GM12878 (cell line): Measurements from ENCODE around the gene FOXN4. TPM values are rescaled to one million over a fixed set of nuclear protein-coding genes. Genes with fewer than 3 reads are reported as not detected.

Experiments used
- ATAC-seq: fragments of 200-7000 bp; cut with Tn5 transposase; 3 replicates; pipeline ENCODE4 v1.9.1; 2020; ENCODE audit warnings: mild to moderate bottlenecking, moderate library complexity
- BruUV-seq: library from RNA; stranded (reverse); fragments of 400-500 nt; replicated peaks from 2 replicates; lab custom pipeline; 2021; lab: Mats Ljungman, UMichigan
- CTCF ChIA-PET: fragments of 300-600 bp; sonication (Branson Sonifier 250); formaldehyde crosslinking; extraction: SDS; loops from one replicate; lab custom pipeline; 2021; ENCODE audit warnings: inconsistent platforms; lab: Yijun Ruan, JAX
- POLR2A ChIA-PET: fragments of 350-600 bp; formaldehyde crosslinking; extraction: SDS; loops from one replicate; lab custom pipeline; 2021; ENCODE audit warnings: inconsistent platforms; lab: Charles Lee
- RAD21 ChIA-PET: fragments of 300-600 bp; sonication (Branson Sonifier 250); formaldehyde crosslinking; loops from one replicate; lab custom pipeline; 2023; ENCODE audit warnings: antibody characterized with exemption; ENCODE audit not compliant: unreplicated experiment; lab: Charles Lee
- SMC1A ChIA-PET: fragments of 300-600 bp; sonication (Branson Sonifier 250); formaldehyde crosslinking; loops from one replicate; lab custom pipeline; 2023; ENCODE audit not compliant: unreplicated experiment, uncharacterized antibody; lab: Charles Lee
- DNase-seq: peaks from one replicate; pipeline ENCODE4 v3.0.0-alpha.2; 2011; ENCODE audit warnings: low read depth, low spot score
- FAIRE-seq: peaks from 3 replicates; lab custom pipeline; 2011; peaks lifted over from hg19 to GRCh38; lab: Jason Lieb, UNC
- H2AFZ ChIP-seq: 2 replicates; pipeline ENCODE4 v1.6.0; 2011; ENCODE audit warnings: low read depth, low read length, control low read depth; ENCODE audit not compliant: control insufficient read depth
- H3K27ac ChIP-seq: 2 replicates; pipeline ENCODE4 v1.5.1; 2011; ENCODE audit warnings: control low read depth; ENCODE audit not compliant: control insufficient read depth, insufficient read depth
- H3K27me3 ChIP-seq, 2 experiments: replicated peaks in 1 of 2; 2 replicates each; pipeline versions ENCODE4 v1.6.0 to v1.6.1; 2011; ENCODE audit warnings: low read length in 1 of 2; ENCODE audit not compliant: control insufficient read depth in 2 of 2, insufficient read depth in 2 of 2
- H3K36me3 ChIP-seq, 2 experiments: 2 replicates each; pipeline ENCODE4 v1.5.1; 2011; ENCODE audit warnings: low read length in 1 of 2; ENCODE audit not compliant: control insufficient read depth in 2 of 2, insufficient read depth in 2 of 2
- H3K4me1 ChIP-seq: 2 replicates; pipeline ENCODE4 v1.6.1; 2011; ENCODE audit warnings: mild to moderate bottlenecking, low read length, moderate library complexity, mixed read lengths; ENCODE audit not compliant: control insufficient read depth, insufficient read depth
- H3K4me2 ChIP-seq: 2 replicates; pipeline ENCODE4 v1.6.0; 2011; ENCODE audit warnings: control low read depth; ENCODE audit not compliant: control insufficient read depth, insufficient read depth
- H3K4me3 ChIP-seq: fragments of 200-600 bp; sonication (generic); 2 replicates; pipeline ENCODE4 v1.5.1; 2016
- H3K79me2 ChIP-seq: 2 replicates; pipeline ENCODE4 v1.6.0; 2011; ENCODE audit warnings: low read length; ENCODE audit not compliant: control insufficient read depth, insufficient read depth
- H3K9ac ChIP-seq: 2 replicates; pipeline ENCODE4 v1.8.0; 2011; ENCODE audit warnings: low read length, control low read depth, mixed read lengths; ENCODE audit not compliant: control insufficient read depth, insufficient read depth
- H3K9me3 ChIP-seq: replicated peaks from 3 replicates; pipeline ENCODE4 v1.5.1; 2011; ENCODE audit warnings: mild to moderate bottlenecking, low read length; ENCODE audit not compliant: control insufficient read depth, insufficient read depth
- H4K20me1 ChIP-seq: 2 replicates; pipeline ENCODE4 v1.6.0; 2011; ENCODE audit not compliant: control insufficient read depth, insufficient read depth
- CBX3 ChIP-seq: fragments of 200-600 bp; sonication (generic); IDR thresholded peaks from 2 replicates; pipeline ENCODE4 v1.6.1; 2016; ENCODE audit warnings: low read depth, borderline replicate concordance
- IRF4 ChIP-seq: IDR thresholded peaks from 2 replicates; pipeline ENCODE4 v1.6.1; 2011; ENCODE audit warnings: low read depth, low read length
- KDM1A ChIP-seq: fragments of 200-600 bp; sonication (generic); IDR thresholded peaks from 2 replicates; pipeline ENCODE4 v1.6.1; 2016; ENCODE audit warnings: borderline replicate concordance
- NFXL1 ChIP-seq: fragments of 450-650 bp; IDR thresholded peaks from 2 replicates; pipeline ENCODE4 v1.6.1; 2017; ENCODE audit warnings: antibody characterized with exemption, mild to moderate bottlenecking, borderline replicate concordance
- POU2F2 ChIP-seq: IDR thresholded peaks from 3 replicates; pipeline ENCODE4 v1.6.1; 2011; ENCODE audit warnings: low read depth, mild to moderate bottlenecking, low read length, borderline replicate concordance
- SMARCA5 ChIP-seq: fragments of 450-650 bp; IDR thresholded peaks from 2 replicates; pipeline ENCODE4 v1.6.1; 2017; ENCODE audit warnings: mild to moderate bottlenecking
- TCF12 ChIP-seq: IDR thresholded peaks from 2 replicates; pipeline ENCODE4 v1.6.1; 2011; ENCODE audit warnings: low read depth, mild to moderate bottlenecking, low read length
- ZNF274 ChIP-seq: IDR thresholded peaks from one replicate; pipeline ENCODE4 v1.8.0; 2011; ENCODE audit not compliant: insufficient read length, insufficient read depth
- WGBS: methylation state at CpG from one replicate; pipeline ENCODE4 v1.1.6; 2016; ENCODE audit warnings: low lambda C conversion rate; ENCODE audit not compliant: insufficient replicate concordance, insufficient coverage; ENCODE audit errors: missing lambda C conversion rate; 5-methylcytosine and 5-hydroxymethylcytosine counted together
- in situ Hi-C: fragments of 300-500 bp; cut with MboI; formaldehyde crosslinking; loops from 9 replicates; pipeline ENCODE4 v1.14.3; 2018; ENCODE audit warnings: mixed read lengths
- intact Hi-C: fragments of 100-400 bp; cut with micrococcal nuclease; formaldehyde crosslinking; loops from one replicate; pipeline ENCODE4 v1.14.2; 2022; ENCODE audit not compliant: unreplicated experiment
- polyA plus RNA-seq, 11 experiments: library from polyadenylated mRNA; depleted of rRNA in 4 of 11; unstranded in 6 of 11; stranded (reverse) in 5 of 11; fragments of >200 nt; fragmentation: Nextera tagmentation in 4 of 11; fragmentation: Illumina TruSeq in 1 of 11; extraction: Ambion mirVana in 4 of 11; extraction: Trizol in 1 of 11; gene quantifications; 1 replicate in 1 of 11; 2 replicates in 10 of 11; pipeline versions ENCODE4 v1.2.1 to v1.2.3, GENCODE V29; 2011 to 2016; ENCODE audit warnings: inconsistent platforms in 2 of 11, missing spikeins in 2 of 11, low read depth in 1 of 11
- total RNA-seq, 4 experiments: library from RNA; depleted of rRNA in 3 of 4; stranded (reverse); fragments of >200 nt in 3 of 4; fragmentation: Illumina TruSeq in 1 of 4; extraction: Trizol in 1 of 4; gene quantifications; 2 replicates each; pipeline versions ENCODE4 v1.2.1 to v1.2.3, GENCODE V29; 2013 to 2021
- TF ChIP-seq, protein P1 (sequence below): fragments of 450-650 bp; IDR thresholded peaks from 2 replicates; pipeline ENCODE4 v1.6.1; 2017; ENCODE audit warnings: mild to moderate bottlenecking
- TF ChIP-seq, protein P2 (sequence below): fragments of 450-650 bp; formaldehyde crosslinking; IDR thresholded peaks from 2 replicates; pipeline ENCODE4 v1.5.0; 2022; ENCODE audit warnings: mild to moderate bottlenecking, missing genetic modification characterization

The FOXN4 gene
- total and polyA plus RNA-seq, 10 of the 15 experiments (the other 5 are each of a cell fraction or from before 2014, with no cell fraction given) = not detected

DNA sequence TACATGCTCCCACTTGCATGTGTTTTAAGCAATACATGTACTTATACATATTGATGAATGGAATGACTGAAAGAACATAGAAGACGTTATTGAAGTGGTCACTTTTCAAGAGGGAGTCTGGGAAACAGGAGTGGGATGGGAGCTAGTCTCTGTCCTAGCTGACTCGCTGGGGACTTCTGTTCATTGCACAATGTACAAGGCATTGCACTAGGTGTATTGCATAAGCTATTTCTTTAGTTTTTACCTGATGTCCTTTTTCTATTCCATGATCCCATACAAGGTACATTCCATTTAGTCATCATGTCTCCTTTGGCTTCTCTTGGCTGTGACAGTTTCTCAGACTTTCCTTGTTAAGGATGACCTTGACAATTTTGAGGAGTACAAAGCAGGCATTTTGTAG is 34.6 kb upstream of the FOXN4 start (continued):
- TF ChIP-seq, protein P1, sequence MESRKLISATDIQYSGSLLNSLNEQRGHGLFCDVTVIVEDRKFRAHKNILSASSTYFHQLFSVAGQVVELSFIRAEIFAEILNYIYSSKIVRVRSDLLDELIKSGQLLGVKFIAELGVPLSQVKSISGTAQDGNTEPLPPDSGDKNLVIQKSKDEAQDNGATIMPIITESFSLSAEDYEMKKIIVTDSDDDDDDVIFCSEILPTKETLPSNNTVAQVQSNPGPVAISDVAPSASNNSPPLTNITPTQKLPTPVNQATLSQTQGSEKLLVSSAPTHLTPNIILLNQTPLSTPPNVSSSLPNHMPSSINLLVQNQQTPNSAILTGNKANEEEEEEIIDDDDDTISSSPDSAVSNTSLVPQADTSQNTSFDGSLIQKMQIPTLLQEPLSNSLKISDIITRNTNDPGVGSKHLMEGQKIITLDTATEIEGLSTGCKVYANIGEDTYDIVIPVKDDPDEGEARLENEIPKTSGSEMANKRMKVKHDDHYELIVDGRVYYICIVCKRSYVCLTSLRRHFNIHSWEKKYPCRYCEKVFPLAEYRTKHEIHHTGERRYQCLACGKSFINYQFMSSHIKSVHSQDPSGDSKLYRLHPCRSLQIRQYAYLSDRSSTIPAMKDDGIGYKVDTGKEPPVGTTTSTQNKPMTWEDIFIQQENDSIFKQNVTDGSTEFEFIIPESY = no peak
- TF ChIP-seq ZNF274 = no peak
- TF ChIP-seq, all 136 proteins: peak for 0

DNA sequence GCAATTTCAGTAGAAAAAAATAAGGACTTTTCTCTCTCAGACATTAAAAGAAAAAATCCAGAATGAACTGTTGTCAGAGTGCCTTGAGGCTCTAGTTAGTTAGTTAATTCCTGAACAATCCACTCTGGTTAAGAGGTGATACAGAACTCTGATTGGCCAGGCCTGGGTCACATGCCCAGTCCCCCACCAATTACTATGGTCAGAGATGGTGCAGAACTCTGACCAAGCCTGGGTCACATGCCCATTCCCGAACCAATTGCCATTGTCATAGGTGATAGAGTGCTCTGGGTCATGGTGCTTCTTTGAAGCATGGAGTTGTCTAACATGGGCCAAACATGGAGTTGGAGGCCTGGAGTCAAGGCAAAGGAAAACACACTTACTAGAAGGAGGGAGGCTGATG is 27.5 kb upstream of the FOXN4 start:
- no peaks in the 10 kb centered on the region for H4K20me1 ChIP-seq
- no peaks in the 10 kb centered on the region; a peak in 1 of 4 replicates for H3K27me3 ChIP-seq
- ATAC-seq (no peak), DNase-seq (no peak), FAIRE-seq (no peak)
- no peak overlapping the region for H3K9ac ChIP-seq
- H3K27ac ChIP-seq = no peak overlapping the region
- ChIA-PET RAD21 (no interaction called here), SMC1A (no interaction called here), POLR2A (interaction anchor here (0.5 kb wide), 1 partner anchor 35 kb away, joined by 9 read pairs; no protein-coding TSS in a partner anchor), CTCF (no interaction called here)
- H3K36me3 ChIP-seq = no peaks in the 10 kb centered on the region
- 6% methylated on average over 1 of the region's 1 CpG for WGBS
- H3K9me3 ChIP-seq = no peaks in the 10 kb centered on the region; the same call in 2 of the 3 replicates
- no peak overlapping the region for H2AFZ ChIP-seq
- no peaks in the 10 kb centered on the region for H3K4me1 ChIP-seq
- no peak overlapping the region for H3K4me2 ChIP-seq
- in situ Hi-C loops = no loop called here
- intact Hi-C loops = no loop called here
- no peak overlapping the region for H3K4me3 ChIP-seq
- no peaks in the 10 kb centered on the region for H3K79me2 ChIP-seq
- no TSS peak for BruUV-seq
- TF ChIP-seq CBX3 = no peak

DNA sequence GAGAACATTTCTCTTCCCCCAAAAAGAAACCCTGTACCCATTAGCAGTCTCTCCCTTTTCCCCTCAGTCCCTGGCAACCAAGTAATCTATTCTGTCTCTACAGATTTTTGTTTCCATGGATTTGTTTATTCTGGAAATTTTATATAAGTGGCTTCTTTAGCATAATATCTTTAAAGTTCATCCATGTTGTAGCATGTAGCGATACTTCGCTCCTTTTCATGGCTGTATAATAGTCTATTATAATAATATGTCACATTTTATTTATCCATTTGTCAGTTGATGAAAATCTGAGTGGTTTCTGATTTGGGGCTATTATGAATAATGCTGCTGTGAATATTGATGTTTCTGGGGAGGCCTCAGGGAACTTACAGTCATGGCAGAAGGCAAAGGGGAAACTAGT is 25.8 kb upstream of the FOXN4 start:
- Histone ChIP-seq H3K27ac (no peak overlapping the region), H3K79me2 (no peaks in the 10 kb centered on the region), H3K27me3 (no peaks in the 10 kb centered on the region; a peak in 1 of 4 replicates), H3K4me3 (no peak overlapping the region), H4K20me1 (no peaks in the 10 kb centered on the region), H3K9me3 (no peaks in the 10 kb centered on the region; the same call in 2 of the 3 replicates), H3K9ac (no peak overlapping the region), H2AFZ (no peak overlapping the region), H3K4me1 (no peaks in the 10 kb centered on the region), H3K4me2 (no peak overlapping the region), H3K36me3 (no peaks in the 10 kb centered on the region)
- ATAC-seq = no peak
- no TSS peak for BruUV-seq
- DNase-seq = no peak
- intact Hi-C loops (no loop called here), in situ Hi-C loops (no loop called here)
- ChIA-PET SMC1A (no interaction called here), POLR2A (no interaction called here), CTCF (no interaction called here), RAD21 (no interaction called here)
- no peak for FAIRE-seq
- 50% methylated on average over 2 of the region's 2 CpGs for WGBS
- TF ChIP-seq IRF4 (no peak), SMARCA5 (no peak), NFXL1 (no peak), TCF12 (no peak), CBX3 (no peak), KDM1A (no peak), POU2F2 (no peak)
- TF ChIP-seq, protein P2, sequence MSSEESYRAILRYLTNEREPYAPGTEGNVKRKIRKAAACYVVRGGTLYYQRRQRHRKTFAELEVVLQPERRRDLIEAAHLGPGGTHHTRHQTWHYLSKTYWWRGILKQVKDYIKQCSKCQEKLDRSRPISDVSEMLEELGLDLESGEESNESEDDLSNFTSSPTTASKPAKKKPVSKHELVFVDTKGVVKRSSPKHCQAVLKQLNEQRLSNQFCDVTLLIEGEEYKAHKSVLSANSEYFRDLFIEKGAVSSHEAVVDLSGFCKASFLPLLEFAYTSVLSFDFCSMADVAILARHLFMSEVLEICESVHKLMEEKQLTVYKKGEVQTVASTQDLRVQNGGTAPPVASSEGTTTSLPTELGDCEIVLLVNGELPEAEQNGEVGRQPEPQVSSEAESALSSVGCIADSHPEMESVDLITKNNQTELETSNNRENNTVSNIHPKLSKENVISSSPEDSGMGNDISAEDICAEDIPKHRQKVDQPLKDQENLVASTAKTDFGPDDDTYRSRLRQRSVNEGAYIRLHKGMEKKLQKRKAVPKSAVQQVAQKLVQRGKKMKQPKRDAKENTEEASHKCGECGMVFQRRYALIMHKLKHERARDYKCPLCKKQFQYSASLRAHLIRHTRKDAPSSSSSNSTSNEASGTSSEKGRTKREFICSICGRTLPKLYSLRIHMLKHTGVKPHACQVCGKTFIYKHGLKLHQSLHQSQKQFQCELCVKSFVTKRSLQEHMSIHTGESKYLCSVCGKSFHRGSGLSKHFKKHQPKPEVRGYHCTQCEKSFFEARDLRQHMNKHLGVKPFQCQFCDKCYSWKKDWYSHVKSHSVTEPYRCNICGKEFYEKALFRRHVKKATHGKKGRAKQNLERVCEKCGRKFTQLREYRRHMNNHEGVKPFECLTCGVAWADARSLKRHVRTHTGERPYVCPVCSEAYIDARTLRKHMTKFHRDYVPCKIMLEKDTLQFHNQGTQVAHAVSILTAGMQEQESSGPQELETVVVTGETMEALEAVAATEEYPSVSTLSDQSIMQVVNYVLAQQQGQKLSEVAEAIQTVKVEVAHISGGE (CRISPR knock-in tag) = no peak
